Measurements from ENCODE around the gene CLTC.

- TF ChIP-seq EZH2phosphoT487 (IDR thresholded peaks at IDR 0.05; ENCODE audit: insufficient read depth, low read depth) (no peak), EZH2 (IDR thresholded peaks at IDR 0.05; ENCODE audit: insufficient read depth, poor library complexity, severe bottlenecking) (no peak)
Measured at GRCh38 chr17:59666235-59666634, 46.5 kb downstream of the CLTC start.

Data from GM23248 (cell line).